C4-2B (cell line): ENCODE measurements around the gene LMAN2L.

Experiments
- H3K27ac ChIP-seq: fragments of 450-650 bp; 2 replicates; pipeline ENCODE4 v1.5.1; 2017
- CTCF ChIP-seq: fragments of 450-650 bp; conservative IDR thresholded peaks from 2 replicates; pipeline ENCODE4 v1.5.1; 2017; ENCODE audit warnings: mild to moderate bottlenecking
- ZFX ChIP-seq: fragments of 450-650 bp; IDR thresholded peaks from 2 replicates; pipeline ENCODE4 v1.6.1; 2017

Gene LMAN2L

GRCh38 chr2:96656540-96656939 lies 83.3 kb downstream of the LMAN2L start:
- TF ChIP-seq CTCF (no peak), ZFX (no peak)

More at GRCh38 chr2:96656540-96656939, 83.3 kb downstream of the LMAN2L start:
- H3K27ac ChIP-seq = no peak overlapping the region
